ENCODE measurements around the gene ALK.

DNA sequence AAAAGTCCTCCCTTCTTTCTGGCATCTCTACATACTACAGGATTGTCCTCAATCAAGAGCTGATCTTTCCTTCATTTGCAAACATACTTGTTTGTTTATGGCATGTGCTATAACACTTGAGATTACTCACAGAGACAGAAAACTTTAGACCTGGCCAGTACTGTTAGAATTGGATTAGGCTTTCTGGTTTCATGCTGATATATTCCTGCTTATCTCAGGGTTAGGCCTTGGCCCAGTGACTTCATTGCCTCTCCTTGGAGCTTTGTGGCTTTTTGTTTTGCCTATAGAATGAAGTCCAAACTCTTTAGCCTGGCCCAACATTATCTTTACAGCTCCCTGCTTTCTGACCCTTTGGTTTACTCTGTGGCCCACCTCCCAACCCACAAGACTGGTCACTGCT, 363.3 kb downstream of the ALK start:
- no peak for TF ChIP-seq GATA3 (IDR thresholded peaks at IDR 0.05; ENCODE audit: low read depth, low read length)
- TF ChIP-seq GATA2 (IDR thresholded peaks at IDR 0.05; ENCODE audit: low read depth, low read length), result no peak
